Calu3 (cell line): ENCODE measurements around the gene ADAMTS18. TPM values are rescaled to one million over a fixed set of nuclear protein-coding genes. Genes with fewer than 3 reads are reported as not detected.

Experiments used
- BruUV-seq: library from RNA; stranded (reverse); fragments of 400-500 nt; replicated peaks from 2 replicates; lab custom pipeline; 2021; lab: Mats Ljungman, UMichigan
- CTCF ChIA-PET: fragments of 300-600 bp; sonication (Branson Sonifier 250); formaldehyde crosslinking; loops from one replicate; lab custom pipeline; 2022; ENCODE audit warnings: antibody characterized with exemption; lab: Charles Lee
- DNase-seq: peaks from one replicate; pipeline ENCODE4 v3.0.0; 2022
- H3K27ac Mint-ChIP-seq: one replicate; pipeline ENCODE4 v1.8.0; 2022; ENCODE audit warnings: mixed read lengths; ENCODE audit not compliant: unreplicated experiment
- H3K27me3 Mint-ChIP-seq: one replicate; pipeline ENCODE4 v1.8.0; 2022; ENCODE audit warnings: mixed read lengths; ENCODE audit not compliant: unreplicated experiment
- H3K36me3 Mint-ChIP-seq: one replicate; pipeline ENCODE4 v1.8.0; 2022; ENCODE audit warnings: mild to moderate bottlenecking, moderate library complexity, mixed read lengths; ENCODE audit not compliant: insufficient read depth, unreplicated experiment
- H3K4me1 Mint-ChIP-seq: one replicate; pipeline ENCODE4 v1.8.0; 2022; ENCODE audit warnings: mild to moderate bottlenecking, low read depth, mixed read lengths; ENCODE audit not compliant: unreplicated experiment
- H3K4me3 Mint-ChIP-seq: one replicate; pipeline ENCODE4 v1.8.0; 2022; ENCODE audit warnings: mild to moderate bottlenecking, low read depth, moderate library complexity, mixed read lengths; ENCODE audit not compliant: unreplicated experiment
- H3K9me3 Mint-ChIP-seq: one replicate; pipeline ENCODE4 v1.8.0; 2022; ENCODE audit warnings: low read depth, mixed read lengths; ENCODE audit not compliant: unreplicated experiment
- CTCF ChIP-seq: fragments of 200-600 bp; IDR thresholded peaks from one replicate; pipeline ENCODE4 v1.8.0; 2022; ENCODE audit warnings: antibody characterized with exemption; ENCODE audit not compliant: unreplicated experiment
- intact Hi-C: fragments of 100-400 bp; cut with micrococcal nuclease; formaldehyde crosslinking; loops from one replicate; pipeline ENCODE4 v1.10.0; 2022; ENCODE audit not compliant: unreplicated experiment
- total RNA-seq: library from RNA; stranded (reverse); gene quantifications from 2 replicates; pipeline ENCODE4 v1.2.3, GENCODE V29; 2022

The ADAMTS18 gene
- total RNA-seq, 1 experiment from 2014 or later = not detected

DNA sequence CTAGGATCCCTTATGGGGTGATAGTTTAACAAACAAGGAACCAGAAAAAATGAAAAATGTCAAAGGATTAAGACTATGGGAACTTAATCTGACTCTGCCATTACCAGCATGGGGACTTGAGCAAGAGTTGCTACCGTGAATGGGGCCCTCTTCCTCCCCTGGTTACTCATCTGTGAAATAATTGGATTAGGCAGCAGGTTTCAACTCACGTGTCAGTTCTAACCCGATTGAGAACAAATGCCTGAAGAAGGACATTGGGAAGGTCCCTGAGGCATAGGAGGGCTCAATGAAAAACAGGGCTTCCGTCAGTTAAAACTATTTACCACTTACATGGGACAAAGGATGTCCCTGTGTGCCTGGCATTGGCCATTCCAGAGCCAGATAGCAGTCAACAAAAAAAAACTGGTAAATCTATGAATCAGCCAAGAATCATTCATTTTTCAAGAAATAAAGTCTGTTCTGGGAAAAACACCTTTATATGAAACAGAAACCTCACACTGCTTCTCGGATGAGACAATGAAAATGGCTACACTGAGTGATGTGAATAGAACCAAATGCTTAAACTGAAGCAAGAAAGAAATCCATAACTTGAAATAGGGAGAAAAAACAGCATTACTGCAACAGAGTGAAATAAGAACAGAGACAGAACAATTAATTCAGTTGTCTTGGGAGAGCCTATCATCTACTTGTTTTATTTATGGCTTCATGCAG lies 104.3 kb downstream of the ADAMTS18 start:
- no peak overlapping the region for H3K4me3 Mint-ChIP-seq
- no peak overlapping the region for H3K27ac Mint-ChIP-seq
- intact Hi-C loops = no loop called here
- peaks cover 2% of the 10 kb centered on the region for H3K4me1 Mint-ChIP-seq
- H3K27me3 Mint-ChIP-seq = no peaks in the 10 kb centered on the region
- no peaks in the 10 kb centered on the region for H3K36me3 Mint-ChIP-seq
- TF ChIP-seq CTCF = no peak
- no TSS peak for BruUV-seq
- peaks cover 2% of the 10 kb centered on the region for H3K9me3 Mint-ChIP-seq
- CTCF ChIA-PET = no interaction called here
- no peak for DNase-seq

DNA sequence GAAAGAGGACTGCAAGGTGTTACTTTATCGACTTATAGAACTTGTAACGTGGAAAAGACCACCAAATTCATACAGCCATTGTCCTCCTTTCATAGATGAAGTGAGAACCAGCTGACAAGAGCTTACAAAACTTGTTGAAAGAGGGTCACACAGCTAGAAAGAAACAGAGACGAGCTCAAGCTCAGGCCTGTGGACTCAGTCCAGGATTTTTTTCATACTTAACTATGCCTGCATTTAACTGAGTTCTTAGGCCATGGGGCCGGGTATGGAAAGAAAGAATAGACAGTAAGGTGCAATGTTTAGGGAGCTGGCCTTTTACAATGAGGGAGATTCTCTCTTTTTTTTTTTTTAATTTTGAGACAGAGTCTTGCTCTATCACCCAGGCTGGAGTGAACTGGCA lies 106.1 kb downstream of the ADAMTS18 start:
- Mint-ChIP-seq H3K27ac (no peak overlapping the region), H3K9me3 (peaks cover 2% of the 10 kb centered on the region), H3K36me3 (no peaks in the 10 kb centered on the region), H3K27me3 (no peaks in the 10 kb centered on the region), H3K4me1 (no peaks in the 10 kb centered on the region), H3K4me3 (no peak overlapping the region)
- CTCF ChIA-PET = interaction anchor here (0.6 kb wide), 1 partner anchor 27 kb away, joined by 4 read pairs; no protein-coding TSS in a partner anchor
- intact Hi-C loops = no loop called here
- no peak for DNase-seq
- BruUV-seq = no TSS peak
- TF ChIP-seq CTCF = no peak

GRCh38 chr16:77328274-77328673 lies 106.6 kb downstream of the ADAMTS18 start:
- Mint-ChIP-seq H3K27ac (no peak overlapping the region), H3K4me1 (no peaks in the 10 kb centered on the region), H3K36me3 (no peaks in the 10 kb centered on the region), H3K9me3 (peaks cover 2% of the 10 kb centered on the region), H3K4me3 (no peak overlapping the region), H3K27me3 (no peaks in the 10 kb centered on the region)
- CTCF ChIA-PET = no interaction called here
- intact Hi-C loops = no loop called here
- TF ChIP-seq CTCF = no peak
- DNase-seq = no peak
- BruUV-seq = no TSS peak

- H3K4me1 Mint-ChIP-seq = no peaks in the 10 kb centered on the region
- CTCF ChIA-PET = no interaction called here
- H3K9me3 Mint-ChIP-seq = peaks cover 2% of the 10 kb centered on the region
- BruUV-seq = no TSS peak
- no peak overlapping the region for H3K27ac Mint-ChIP-seq
- H3K4me3 Mint-ChIP-seq = no peak overlapping the region
- no peaks in the 10 kb centered on the region for H3K27me3 Mint-ChIP-seq
- TF ChIP-seq CTCF = no peak
- no peaks in the 10 kb centered on the region for H3K36me3 Mint-ChIP-seq
- no peak for DNase-seq
- intact Hi-C loops = no loop called here
Observed at GRCh38 chr16:77327717-77328116, 107.1 kb downstream of the ADAMTS18 start.
